HEK293T (cell line): ENCODE results near the gene LYZL6.

Experiments used
- BHLHE40 ChIP-seq: fragments of 450-650 bp; IDR thresholded peaks from 2 replicates; pipeline ENCODE4 v1.6.1; 2016; ENCODE audit warnings: mild to moderate bottlenecking, moderate library complexity, borderline replicate concordance
- FOXK2 ChIP-seq: fragments of 450-650 bp; IDR thresholded peaks from 2 replicates; pipeline ENCODE4 v1.6.1; 2016; ENCODE audit warnings: mild to moderate bottlenecking
- FOXM1 ChIP-seq: fragments of 450-650 bp; IDR thresholded peaks from 2 replicates; pipeline ENCODE4 v1.6.1; 2017; ENCODE audit warnings: mild to moderate bottlenecking, borderline replicate concordance
- SUZ12 ChIP-seq: fragments of 450-650 bp; IDR thresholded peaks from 2 replicates; pipeline ENCODE4 v1.6.1; 2016; ENCODE audit warnings: mild to moderate bottlenecking
- TF ChIP-seq, protein P1 (sequence below): fragments of 450-650 bp; IDR thresholded peaks from 2 replicates; pipeline ENCODE4 v1.6.1; 2016

GRCh38 chr17:35914354-35914753 is 29.2 kb downstream of the LYZL6 start:
- TF ChIP-seq BHLHE40 (no peak), SUZ12 (no peak), FOXK2 (no peak), FOXM1 (no peak)
- TF ChIP-seq, protein P1, sequence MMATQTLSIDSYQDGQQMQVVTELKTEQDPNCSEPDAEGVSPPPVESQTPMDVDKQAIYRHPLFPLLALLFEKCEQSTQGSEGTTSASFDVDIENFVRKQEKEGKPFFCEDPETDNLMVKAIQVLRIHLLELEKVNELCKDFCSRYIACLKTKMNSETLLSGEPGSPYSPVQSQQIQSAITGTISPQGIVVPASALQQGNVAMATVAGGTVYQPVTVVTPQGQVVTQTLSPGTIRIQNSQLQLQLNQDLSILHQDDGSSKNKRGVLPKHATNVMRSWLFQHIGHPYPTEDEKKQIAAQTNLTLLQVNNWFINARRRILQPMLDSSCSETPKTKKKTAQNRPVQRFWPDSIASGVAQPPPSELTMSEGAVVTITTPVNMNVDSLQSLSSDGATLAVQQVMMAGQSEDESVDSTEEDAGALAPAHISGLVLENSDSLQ: no peak
